Pulmonary artery endothelial cell (primary cell): ENCODE data around the gene PBRM1. TPM values are rescaled to one million over a fixed set of nuclear protein-coding genes. Genes with fewer than 3 reads are reported as not detected.

Source experiments
- DNase-seq: peaks from one replicate; pipeline ENCODE4 v3.0.0-alpha.2; 2011; ENCODE audit warnings: low read depth, low spot score
- total RNA-seq: library from RNA; depleted of rRNA; stranded (reverse); fragments of >200 nt; gene quantifications from 2 replicates; pipeline ENCODE4 v1.2.3, GENCODE V29; 2014

Gene PBRM1
- total RNA-seq, 1 donor from 2014 or later, result 63.0 TPM

- no peak for DNase-seq
Observed at GRCh38 chr3:52574056-52574965, 111.4 kb downstream of the PBRM1 start.

- DNase-seq, result no peak
Observed at GRCh38 chr3:52572221-52572620, 113.5 kb downstream of the PBRM1 start.

- no peak for DNase-seq
Observed at GRCh38 chr3:52570076-52570475, 115.6 kb downstream of the PBRM1 start.

GRCh38 chr3:52568069-52568468, 117.6 kb downstream of the PBRM1 start:
- no peak for DNase-seq

- DNase-seq, result no peak
Observed at GRCh38 chr3:52563984-52564383, 121.7 kb downstream of the PBRM1 start.

GRCh38 chr3:52561028-52561747, 124.5 kb downstream of the PBRM1 start:
- DNase-seq, result no peak

- DNase-seq, result no peak
Observed at GRCh38 chr3:52558436-52558835, 127.3 kb downstream of the PBRM1 start.

- no peak for DNase-seq
Observed at GRCh38 chr3:52557011-52557960, 128.4 kb downstream of the PBRM1 start.

GRCh38 chr3:52555056-52555455, 130.7 kb downstream of the PBRM1 start:
- DNase-seq, result no peak

GRCh38 chr3:52554026-52554755, 131.5 kb downstream of the PBRM1 start:
- no peak for DNase-seq

- no peak for DNase-seq
Observed at GRCh38 chr3:52552089-52552488, 133.6 kb downstream of the PBRM1 start.

GRCh38 chr3:52551118-52551517, 134.6 kb downstream of the PBRM1 start:
- DNase-seq, result no peak

GRCh38 chr3:52547143-52547542, 138.6 kb downstream of the PBRM1 start:
- DNase-seq, result no peak

- DNase-seq, result no peak
Observed at GRCh38 chr3:52546111-52546901, 139.4 kb downstream of the PBRM1 start.

- DNase-seq, result no peak
Observed at GRCh38 chr3:52544937-52545336, 140.8 kb downstream of the PBRM1 start.

- no peak for DNase-seq
Observed at GRCh38 chr3:52541050-52541449, 144.7 kb downstream of the PBRM1 start.

- no peak for DNase-seq
Observed at GRCh38 chr3:52539010-52539653, 146.6 kb downstream of the PBRM1 start.

GRCh38 chr3:52537726-52538421, 147.8 kb downstream of the PBRM1 start:
- no peak for DNase-seq

GRCh38 chr3:52537165-52537620, 148.5 kb downstream of the PBRM1 start:
- no peak for DNase-seq
